SK-N-SH treated with all-trans-retinoic acid at 6 μM for 48 hours (cell line): ENCODE results near the gene KIFAP3.

Source experiments
- ARNTL ChIP-seq: fragments of 450-650 bp; formaldehyde crosslinking; IDR thresholded peaks from 2 replicates; pipeline ENCODE4 v1.5.0; 2020; ENCODE audit warnings: low read depth, mild to moderate bottlenecking, moderate library complexity, borderline replicate concordance
- ISL1 ChIP-seq: fragments of 250-450 bp; sonication (Bioruptor Pico); IDR thresholded peaks from 2 replicates; pipeline ENCODE4 v2.1.2; 2022; ENCODE audit warnings: mild to moderate bottlenecking, moderate library complexity
- OSR1 ChIP-seq: fragments of 250-450 bp; sonication (Bioruptor Pico); IDR thresholded peaks from 2 replicates; pipeline ENCODE4 v1.8.0; 2022; ENCODE audit warnings: moderate library complexity, mild to moderate bottlenecking, inconsistent platforms
- PPARA ChIP-seq: fragments of 250-450 bp; sonication (Bioruptor Pico); IDR thresholded peaks from 2 replicates; pipeline ENCODE4 v1.5.0; 2020; ENCODE audit warnings: mild to moderate bottlenecking, borderline replicate concordance
- RARB ChIP-seq: fragments of 250-450 bp; sonication (Bioruptor Pico); IDR thresholded peaks from 2 replicates; pipeline ENCODE4 v1.8.0; 2021; ENCODE audit warnings: mild to moderate bottlenecking, moderate library complexity
- SNAI2 ChIP-seq: fragments of 250-450 bp; sonication (Bioruptor Pico); IDR thresholded peaks from 2 replicates; pipeline ENCODE4 v1.5.0; 2020; ENCODE audit warnings: mild to moderate bottlenecking, moderate library complexity
- TCF4 ChIP-seq: fragments of 250-450 bp; sonication (Bioruptor Pico); IDR thresholded peaks from 2 replicates; pipeline ENCODE4 v1.8.0; 2021; ENCODE audit warnings: mild to moderate bottlenecking, moderate library complexity, borderline replicate concordance
- ZC3H10 ChIP-seq: fragments of 250-450 bp; sonication (Bioruptor Pico); IDR thresholded peaks from 2 replicates; pipeline ENCODE4 v1.5.1; 2021; ENCODE audit warnings: mild to moderate bottlenecking, moderate library complexity
- ZFP3 ChIP-seq: fragments of 250-450 bp; sonication (Bioruptor Pico); IDR thresholded peaks from 2 replicates; pipeline ENCODE4 v1.5.0; 2020; ENCODE audit warnings: mild to moderate bottlenecking, moderate library complexity
- ZFP30 ChIP-seq: fragments of 450-650 bp; formaldehyde crosslinking; IDR thresholded peaks from 2 replicates; pipeline ENCODE4 v1.5.0; 2022; ENCODE audit warnings: mild to moderate bottlenecking, moderate library complexity
- ZNF70 ChIP-seq: fragments of 450-650 bp; formaldehyde crosslinking; IDR thresholded peaks from 2 replicates; pipeline ENCODE4 v1.5.0; 2020; ENCODE audit warnings: mild to moderate bottlenecking, moderate library complexity
- TF ChIP-seq, protein P1 (sequence below): fragments of 250-450 bp; sonication (Bioruptor Pico); IDR thresholded peaks from 2 replicates; pipeline ENCODE4 v1.8.0; 2020; ENCODE audit warnings: mild to moderate bottlenecking, moderate library complexity, borderline replicate concordance
- TF ChIP-seq, protein P2 (sequence below): fragments of 250-450 bp; sonication (Bioruptor Pico); IDR thresholded peaks from 2 replicates; pipeline ENCODE4 v1.5.0; 2020; ENCODE audit warnings: mild to moderate bottlenecking, moderate library complexity
- TF ChIP-seq, protein P3 (sequence below): fragments of 250-450 bp; sonication (Bioruptor Pico); IDR thresholded peaks from 2 replicates; pipeline ENCODE4 v1.8.0; 2021; ENCODE audit warnings: low read depth, mild to moderate bottlenecking, moderate library complexity, borderline replicate concordance

- TF ChIP-seq ARNTL (CRISPR knock-in tag) (no peak), ZC3H10 (no peak), RARB (no peak), SNAI2 (CRISPR knock-in tag) (no peak), ZFP3 (CRISPR knock-in tag) (no peak), OSR1 (no peak), PPARA (CRISPR knock-in tag) (no peak), TCF4 (CRISPR knock-in tag) (no peak), ZNF70 (no peak), ZFP30 (no peak), ISL1 (CRISPR knock-in tag) (no peak)
- TF ChIP-seq, protein P1, sequence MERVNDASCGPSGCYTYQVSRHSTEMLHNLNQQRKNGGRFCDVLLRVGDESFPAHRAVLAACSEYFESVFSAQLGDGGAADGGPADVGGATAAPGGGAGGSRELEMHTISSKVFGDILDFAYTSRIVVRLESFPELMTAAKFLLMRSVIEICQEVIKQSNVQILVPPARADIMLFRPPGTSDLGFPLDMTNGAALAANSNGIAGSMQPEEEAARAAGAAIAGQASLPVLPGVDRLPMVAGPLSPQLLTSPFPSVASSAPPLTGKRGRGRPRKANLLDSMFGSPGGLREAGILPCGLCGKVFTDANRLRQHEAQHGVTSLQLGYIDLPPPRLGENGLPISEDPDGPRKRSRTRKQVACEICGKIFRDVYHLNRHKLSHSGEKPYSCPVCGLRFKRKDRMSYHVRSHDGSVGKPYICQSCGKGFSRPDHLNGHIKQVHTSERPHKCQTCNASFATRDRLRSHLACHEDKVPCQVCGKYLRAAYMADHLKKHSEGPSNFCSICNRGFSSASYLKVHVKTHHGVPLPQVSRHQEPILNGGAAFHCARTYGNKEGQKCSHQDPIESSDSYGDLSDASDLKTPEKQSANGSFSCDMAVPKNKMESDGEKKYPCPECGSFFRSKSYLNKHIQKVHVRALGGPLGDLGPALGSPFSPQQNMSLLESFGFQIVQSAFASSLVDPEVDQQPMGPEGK (CRISPR knock-in tag): no peak
- TF ChIP-seq, protein P2, sequence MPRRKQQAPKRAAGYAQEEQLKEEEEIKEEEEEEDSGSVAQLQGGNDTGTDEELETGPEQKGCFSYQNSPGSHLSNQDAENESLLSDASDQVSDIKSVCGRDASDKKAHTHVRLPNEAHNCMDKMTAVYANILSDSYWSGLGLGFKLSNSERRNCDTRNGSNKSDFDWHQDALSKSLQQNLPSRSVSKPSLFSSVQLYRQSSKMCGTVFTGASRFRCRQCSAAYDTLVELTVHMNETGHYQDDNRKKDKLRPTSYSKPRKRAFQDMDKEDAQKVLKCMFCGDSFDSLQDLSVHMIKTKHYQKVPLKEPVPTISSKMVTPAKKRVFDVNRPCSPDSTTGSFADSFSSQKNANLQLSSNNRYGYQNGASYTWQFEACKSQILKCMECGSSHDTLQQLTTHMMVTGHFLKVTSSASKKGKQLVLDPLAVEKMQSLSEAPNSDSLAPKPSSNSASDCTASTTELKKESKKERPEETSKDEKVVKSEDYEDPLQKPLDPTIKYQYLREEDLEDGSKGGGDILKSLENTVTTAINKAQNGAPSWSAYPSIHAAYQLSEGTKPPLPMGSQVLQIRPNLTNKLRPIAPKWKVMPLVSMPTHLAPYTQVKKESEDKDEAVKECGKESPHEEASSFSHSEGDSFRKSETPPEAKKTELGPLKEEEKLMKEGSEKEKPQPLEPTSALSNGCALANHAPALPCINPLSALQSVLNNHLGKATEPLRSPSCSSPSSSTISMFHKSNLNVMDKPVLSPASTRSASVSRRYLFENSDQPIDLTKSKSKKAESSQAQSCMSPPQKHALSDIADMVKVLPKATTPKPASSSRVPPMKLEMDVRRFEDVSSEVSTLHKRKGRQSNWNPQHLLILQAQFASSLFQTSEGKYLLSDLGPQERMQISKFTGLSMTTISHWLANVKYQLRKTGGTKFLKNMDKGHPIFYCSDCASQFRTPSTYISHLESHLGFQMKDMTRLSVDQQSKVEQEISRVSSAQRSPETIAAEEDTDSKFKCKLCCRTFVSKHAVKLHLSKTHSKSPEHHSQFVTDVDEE: no peak
- TF ChIP-seq, protein P3, sequence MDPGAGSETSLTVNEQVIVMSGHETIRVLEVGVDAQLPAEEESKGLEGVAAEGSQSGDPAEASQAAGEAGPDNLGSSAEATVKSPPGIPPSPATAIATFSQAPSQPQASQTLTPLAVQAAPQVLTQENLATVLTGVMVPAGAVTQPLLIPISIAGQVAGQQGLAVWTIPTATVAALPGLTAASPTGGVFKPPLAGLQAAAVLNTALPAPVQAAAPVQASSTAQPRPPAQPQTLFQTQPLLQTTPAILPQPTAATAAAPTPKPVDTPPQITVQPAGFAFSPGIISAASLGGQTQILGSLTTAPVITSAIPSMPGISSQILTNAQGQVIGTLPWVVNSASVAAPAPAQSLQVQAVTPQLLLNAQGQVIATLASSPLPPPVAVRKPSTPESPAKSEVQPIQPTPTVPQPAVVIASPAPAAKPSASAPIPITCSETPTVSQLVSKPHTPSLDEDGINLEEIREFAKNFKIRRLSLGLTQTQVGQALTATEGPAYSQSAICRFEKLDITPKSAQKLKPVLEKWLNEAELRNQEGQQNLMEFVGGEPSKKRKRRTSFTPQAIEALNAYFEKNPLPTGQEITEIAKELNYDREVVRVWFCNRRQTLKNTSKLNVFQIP: no peak
These were observed 47.9 kb upstream of the KIFAP3 start for GRCh38 chr1:170122366-170122765.
